ENCODE data around the gene MAD1L1. TPM values are rescaled to one million over a fixed set of nuclear protein-coding genes. Genes with fewer than 3 reads are reported as not detected.

Gene MAD1L1
- total RNA-seq, 1 donor from 2014 or later, result 59.6 TPM

DNA sequence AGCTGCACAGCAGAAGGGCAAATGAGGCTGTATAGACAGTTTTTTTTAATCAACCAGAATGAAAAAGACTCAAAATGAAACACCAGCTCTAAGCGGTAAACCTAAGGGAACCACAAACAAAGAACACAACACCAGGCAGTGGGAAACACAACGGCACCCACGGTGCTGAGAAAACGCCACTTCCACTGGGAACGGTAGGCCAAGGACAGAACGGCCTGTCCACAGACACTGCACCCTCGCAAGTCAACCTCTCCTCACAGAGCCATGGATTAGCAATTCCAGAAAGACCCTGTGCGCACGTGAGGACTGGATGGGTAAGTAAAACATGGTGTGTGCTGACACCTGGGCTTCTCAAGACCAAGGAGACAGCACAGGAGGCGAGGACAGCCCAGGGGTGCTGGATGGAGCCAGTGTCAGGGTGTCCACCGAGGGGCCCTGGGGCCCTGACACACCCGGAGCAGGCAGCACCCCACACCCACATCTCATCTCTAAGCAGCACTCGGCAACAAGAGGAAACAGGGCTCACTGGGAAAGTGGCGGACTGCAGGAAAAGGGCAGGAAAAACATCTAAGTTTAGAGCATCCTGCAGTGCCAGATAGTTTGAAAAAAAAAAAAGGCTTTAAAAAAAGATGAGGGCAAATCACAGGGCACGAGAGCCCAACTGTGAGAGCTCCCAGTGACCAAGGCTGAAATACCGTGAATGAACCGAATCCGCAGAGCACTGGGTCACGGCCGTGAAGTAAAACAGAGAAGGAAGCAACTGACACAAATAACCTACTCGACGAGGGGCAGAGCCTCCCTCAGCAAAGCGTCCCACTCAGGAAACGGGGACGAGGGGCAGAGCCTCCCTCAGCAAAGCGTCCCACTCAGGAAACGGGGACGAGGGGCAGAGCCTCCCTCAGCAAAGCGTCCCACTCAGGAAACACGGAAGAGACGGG, 120.2 kb downstream of the MAD1L1 start:
- no peak overlapping the region for H3K4me3 ChIP-seq
- H3K36me3 ChIP-seq, result no peaks in the 10 kb centered on the region
- H3K4me1 ChIP-seq, result peaks cover 0 to 7% of the 10 kb centered on the region in 2 donors
- no peak overlapping the region for H3K27ac ChIP-seq
- intact Hi-C loops (cut with DNase I), result no loop called here
- H3K27me3 ChIP-seq, result no peaks in the 10 kb centered on the region
- no peaks in the 10 kb centered on the region for H3K9me3 ChIP-seq
- TF ChIP-seq, protein P1, sequence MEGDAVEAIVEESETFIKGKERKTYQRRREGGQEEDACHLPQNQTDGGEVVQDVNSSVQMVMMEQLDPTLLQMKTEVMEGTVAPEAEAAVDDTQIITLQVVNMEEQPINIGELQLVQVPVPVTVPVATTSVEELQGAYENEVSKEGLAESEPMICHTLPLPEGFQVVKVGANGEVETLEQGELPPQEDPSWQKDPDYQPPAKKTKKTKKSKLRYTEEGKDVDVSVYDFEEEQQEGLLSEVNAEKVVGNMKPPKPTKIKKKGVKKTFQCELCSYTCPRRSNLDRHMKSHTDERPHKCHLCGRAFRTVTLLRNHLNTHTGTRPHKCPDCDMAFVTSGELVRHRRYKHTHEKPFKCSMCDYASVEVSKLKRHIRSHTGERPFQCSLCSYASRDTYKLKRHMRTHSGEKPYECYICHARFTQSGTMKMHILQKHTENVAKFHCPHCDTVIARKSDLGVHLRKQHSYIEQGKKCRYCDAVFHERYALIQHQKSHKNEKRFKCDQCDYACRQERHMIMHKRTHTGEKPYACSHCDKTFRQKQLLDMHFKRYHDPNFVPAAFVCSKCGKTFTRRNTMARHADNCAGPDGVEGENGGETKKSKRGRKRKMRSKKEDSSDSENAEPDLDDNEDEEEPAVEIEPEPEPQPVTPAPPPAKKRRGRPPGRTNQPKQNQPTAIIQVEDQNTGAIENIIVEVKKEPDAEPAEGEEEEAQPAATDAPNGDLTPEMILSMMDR (IDR thresholded peaks at IDR 0.05), result no peak
- no peak for DNase-seq (ENCODE audit: low spot score in 2 of 2)

DNA sequence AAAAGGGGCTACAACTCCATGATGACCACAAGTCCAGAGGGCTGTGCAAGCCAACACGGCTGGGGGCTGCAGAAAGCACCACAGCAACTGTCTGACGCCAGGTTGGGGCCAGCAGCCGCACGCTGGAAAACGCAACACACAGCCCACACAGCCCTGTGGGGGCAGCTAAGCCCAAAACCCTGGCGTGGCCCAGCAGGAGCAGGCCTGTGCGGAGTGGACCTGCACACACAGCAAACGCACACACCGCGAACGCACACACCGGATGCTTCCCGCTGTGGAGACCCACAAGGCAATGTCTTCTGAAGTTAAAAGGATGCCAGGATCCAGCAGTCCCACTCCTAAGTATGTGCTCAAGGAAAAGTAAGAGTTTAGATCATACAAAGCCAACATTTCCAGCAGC, 121.2 kb downstream of the MAD1L1 start:
- H3K4me3 ChIP-seq, result no peak overlapping the region
- no peak for DNase-seq (ENCODE audit: low spot score in 2 of 2)
- H3K4me1 ChIP-seq, result no peaks in the 10 kb centered on the region
- no peaks in the 10 kb centered on the region for H3K36me3 ChIP-seq
- no peaks in the 10 kb centered on the region for H3K27me3 ChIP-seq
- H3K9me3 ChIP-seq, result no peaks in the 10 kb centered on the region
- TF ChIP-seq, protein P1 (IDR thresholded peaks at IDR 0.05), result no peak
- no peak overlapping the region for H3K27ac ChIP-seq
- intact Hi-C loops (cut with DNase I), result no loop called here

DNA sequence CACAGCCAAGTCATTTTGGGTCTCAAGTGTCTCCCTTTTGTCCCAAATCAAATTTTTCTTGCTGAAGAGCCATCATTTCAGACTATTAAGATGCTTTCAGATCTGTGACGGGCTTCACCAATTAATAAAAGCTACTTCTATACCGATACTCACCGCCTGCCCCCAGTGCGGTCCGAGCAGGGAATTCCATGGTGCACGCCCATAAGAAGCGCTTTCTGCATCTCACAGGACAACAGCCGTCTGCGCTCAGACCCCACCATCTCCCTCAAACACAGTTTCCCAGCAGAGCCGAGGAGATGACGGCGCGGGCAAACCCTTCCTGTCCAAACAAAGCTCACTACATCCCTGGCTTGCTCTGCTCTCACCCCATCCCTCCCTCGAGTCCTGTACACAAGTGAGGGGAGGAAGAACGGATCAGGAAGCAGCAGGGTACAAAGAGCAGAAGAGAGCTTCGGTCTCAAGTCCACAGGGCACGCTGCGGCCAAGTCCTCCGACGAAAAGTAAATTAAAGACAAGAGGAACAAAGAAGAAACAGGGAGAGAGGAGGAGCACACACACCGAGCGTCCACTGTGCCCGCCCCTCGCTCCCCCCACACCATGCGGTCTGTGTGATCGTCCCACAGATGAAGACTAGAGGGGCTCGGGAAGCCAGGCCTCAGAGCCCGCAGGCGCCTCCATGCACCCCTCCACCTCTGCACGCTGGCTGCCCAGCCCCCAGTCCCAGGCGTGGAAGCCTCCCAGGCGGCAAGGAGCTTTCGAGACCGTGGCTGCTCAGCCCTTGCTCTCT, 121.9 kb downstream of the MAD1L1 start:
- H3K4me1 ChIP-seq, result no peaks in the 10 kb centered on the region
- no peaks in the 10 kb centered on the region for H3K36me3 ChIP-seq
- DNase-seq (ENCODE audit: low spot score in 2 of 2), result no peak
- TF ChIP-seq, protein P1 (IDR thresholded peaks at IDR 0.05), result no peak
- H3K27ac ChIP-seq, result no peak overlapping the region
- no peaks in the 10 kb centered on the region for H3K27me3 ChIP-seq
- no peak overlapping the region for H3K4me3 ChIP-seq
- no peaks in the 10 kb centered on the region for H3K9me3 ChIP-seq
- intact Hi-C loops (cut with DNase I), result no loop called here

DNA sequence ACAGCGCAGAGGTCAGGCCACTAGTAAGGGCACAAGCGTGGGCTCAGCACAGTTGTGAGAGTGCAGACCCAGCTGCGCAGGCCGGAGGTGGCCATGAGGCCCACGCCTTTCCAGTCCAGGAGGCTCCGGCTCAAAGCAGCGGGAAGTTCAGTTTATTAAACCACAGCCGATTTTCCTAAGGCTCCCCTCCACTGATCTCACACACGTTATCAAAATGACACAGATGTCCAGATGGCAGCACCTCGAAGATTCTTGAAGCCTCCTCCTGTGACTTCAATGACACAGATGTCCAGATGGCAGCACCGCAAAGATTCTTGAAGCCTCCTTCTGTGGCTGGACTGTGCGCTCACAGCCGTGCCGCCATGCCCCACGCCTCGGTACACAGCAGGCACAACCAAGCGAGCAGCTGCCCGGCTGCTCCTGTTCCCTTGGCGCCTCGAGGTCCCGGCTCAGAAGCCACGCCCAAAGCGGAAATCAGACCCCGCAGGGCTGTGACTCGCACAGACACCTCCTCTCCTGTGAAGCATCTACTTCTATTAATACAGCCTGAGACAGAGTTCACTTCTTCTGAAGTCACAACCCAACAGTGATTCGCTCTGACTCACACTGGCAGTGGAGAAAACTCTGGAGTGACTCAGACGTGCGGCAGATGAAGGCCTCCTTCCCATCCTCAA, 122.7 kb downstream of the MAD1L1 start:
- H3K4me1 ChIP-seq, result no peaks in the 10 kb centered on the region
- no peaks in the 10 kb centered on the region for H3K9me3 ChIP-seq
- H3K4me3 ChIP-seq, result no peak overlapping the region
- H3K27ac ChIP-seq, result no peak overlapping the region
- no peaks in the 10 kb centered on the region for H3K36me3 ChIP-seq
- intact Hi-C loops (cut with DNase I), result no loop called here
- no peaks in the 10 kb centered on the region for H3K27me3 ChIP-seq
- TF ChIP-seq, protein P1 (IDR thresholded peaks at IDR 0.05), result no peak
- DNase-seq (ENCODE audit: low spot score in 2 of 2), result no peak

DNA sequence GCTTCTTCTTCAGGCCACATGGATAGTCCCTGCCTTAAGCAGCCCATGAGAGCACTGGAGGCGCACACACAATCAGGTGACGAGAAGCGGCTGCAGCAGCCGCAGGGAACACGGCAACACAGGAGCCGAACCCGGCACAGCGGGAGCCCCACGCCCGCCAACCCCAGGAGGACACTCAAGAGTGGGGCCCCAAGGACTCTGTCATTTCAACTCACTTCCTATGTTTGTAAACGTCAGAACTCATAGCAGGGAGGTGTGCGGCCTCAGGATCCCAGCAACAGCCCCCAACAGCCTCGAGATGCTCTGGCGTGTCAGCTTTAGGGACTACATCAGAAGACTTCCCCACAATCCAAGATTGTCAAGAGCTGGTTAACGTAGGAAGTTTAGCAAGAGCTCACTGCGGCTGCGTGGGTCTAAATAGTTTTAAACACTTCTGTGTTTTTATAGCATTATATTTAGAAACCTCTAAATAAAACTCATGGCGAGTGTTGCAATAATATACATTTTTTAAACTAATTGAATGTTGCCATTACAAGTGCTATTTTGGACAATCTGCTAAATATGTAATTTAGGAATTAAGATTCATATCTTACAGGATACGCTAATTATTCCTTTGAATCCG, 123.4 kb downstream of the MAD1L1 start:
- Histone ChIP-seq H3K4me3 (no peak overlapping the region), H3K27me3 (no peaks in the 10 kb centered on the region), H3K36me3 (no peaks in the 10 kb centered on the region), H3K9me3 (no peaks in the 10 kb centered on the region), H3K27ac (no peak overlapping the region), H3K4me1 (peaks cover 0 to 2% of the 10 kb centered on the region in 2 donors)
- intact Hi-C loops (cut with DNase I), result no loop called here
- TF ChIP-seq, protein P1 (IDR thresholded peaks at IDR 0.05), result no peak
- no peak for DNase-seq (ENCODE audit: low spot score in 2 of 2)

Data from ascending aorta (tissue), 2 donors.